Osteocyte (in vitro differentiated cells): Measurements from ENCODE around the gene CLEC9A. TPM values are rescaled to one million over a fixed set of nuclear protein-coding genes. Genes with fewer than 3 reads are reported as not detected.

Source experiments
- DNase-seq: peaks from one replicate; pipeline ENCODE4 v3.0.0; 2021; ENCODE audit warnings: mixed read lengths; ENCODE audit not compliant: unreplicated experiment; ENCODE audit errors: extremely low spot score
- H3K27ac Mint-ChIP-seq: one replicate; pipeline ENCODE4 v1.8.0; 2021; ENCODE audit warnings: mild to moderate bottlenecking, mixed read lengths; ENCODE audit not compliant: unreplicated experiment
- H3K27me3 Mint-ChIP-seq: one replicate; pipeline ENCODE4 v1.8.0; 2021; ENCODE audit warnings: mixed read lengths; ENCODE audit not compliant: unreplicated experiment
- H3K36me3 Mint-ChIP-seq: one replicate; pipeline ENCODE4 v1.8.0; 2021; ENCODE audit warnings: mixed read lengths; ENCODE audit not compliant: unreplicated experiment
- H3K4me1 Mint-ChIP-seq: one replicate; pipeline ENCODE4 v1.8.0; 2021; ENCODE audit warnings: mixed read lengths; ENCODE audit not compliant: unreplicated experiment
- H3K4me3 Mint-ChIP-seq: one replicate; pipeline ENCODE4 v1.8.0; 2021; ENCODE audit warnings: mild to moderate bottlenecking, moderate library complexity, mixed read lengths; ENCODE audit not compliant: unreplicated experiment
- H3K9me3 Mint-ChIP-seq: one replicate; pipeline ENCODE4 v1.8.0; 2021; ENCODE audit warnings: mixed read lengths; ENCODE audit not compliant: unreplicated experiment
- CTCF ChIP-seq: fragments of 200-600 bp; sonication (generic); IDR thresholded peaks from 2 replicates; pipeline ENCODE4 v1.5.0; 2021; ENCODE audit warnings: antibody characterized with exemption, mild to moderate bottlenecking, moderate library complexity
- total RNA-seq: library from RNA; stranded (reverse); gene quantifications from 2 replicates; pipeline ENCODE4 v1.2.1, GENCODE V29; 2021

The CLEC9A gene
- total RNA-seq, 1 donor from 2014 or later, result not detected

- no peak overlapping the region for H3K27ac Mint-ChIP-seq
- H3K4me1 Mint-ChIP-seq, result no peaks in the 10 kb centered on the region
- H3K36me3 Mint-ChIP-seq, result no peaks in the 10 kb centered on the region
- H3K4me3 Mint-ChIP-seq, result no peak overlapping the region
- DNase-seq, result no peak
- H3K9me3 Mint-ChIP-seq, result peaks cover 8% of the 10 kb centered on the region
- no peak for TF ChIP-seq CTCF
- peaks cover 4% of the 10 kb centered on the region for H3K27me3 Mint-ChIP-seq
Observed at GRCh38 chr12:10082117-10082874, 51.8 kb downstream of the CLEC9A start.

- Mint-ChIP-seq H3K36me3 (no peaks in the 10 kb centered on the region), H3K27ac (no peak overlapping the region), H3K4me1 (no peaks in the 10 kb centered on the region), H3K9me3 (peaks cover 8% of the 10 kb centered on the region), H3K4me3 (no peak overlapping the region), H3K27me3 (no peaks in the 10 kb centered on the region)
- no peak for DNase-seq
- TF ChIP-seq CTCF, result no peak
Observed at GRCh38 chr12:10084733-10085132, 54.3 kb downstream of the CLEC9A start.

- no peak for TF ChIP-seq CTCF
- Mint-ChIP-seq H3K27me3 (peaks cover 6% of the 10 kb centered on the region), H3K4me3 (no peak overlapping the region), H3K4me1 (no peaks in the 10 kb centered on the region), H3K36me3 (no peaks in the 10 kb centered on the region), H3K9me3 (peaks cover 8% of the 10 kb centered on the region), H3K27ac (no peak overlapping the region)
- DNase-seq, result no peak
Observed at GRCh38 chr12:10086387-10086786, 55.9 kb downstream of the CLEC9A start.

GRCh38 chr12:10088031-10088430, 57.5 kb downstream of the CLEC9A start:
- no peaks in the 10 kb centered on the region for H3K36me3 Mint-ChIP-seq
- peaks cover 6% of the 10 kb centered on the region for H3K27me3 Mint-ChIP-seq
- peaks cover 4% of the 10 kb centered on the region for H3K4me1 Mint-ChIP-seq
- no peak overlapping the region for H3K4me3 Mint-ChIP-seq
- TF ChIP-seq CTCF, result no peak
- H3K9me3 Mint-ChIP-seq, result peaks cover 8% of the 10 kb centered on the region
- H3K27ac Mint-ChIP-seq, result no peak overlapping the region
- no peak for DNase-seq

- peaks cover 2% of the 10 kb centered on the region for H3K9me3 Mint-ChIP-seq
- TF ChIP-seq CTCF, result no peak
- peaks cover 6% of the 10 kb centered on the region for H3K27me3 Mint-ChIP-seq
- no peaks in the 10 kb centered on the region for H3K36me3 Mint-ChIP-seq
- no peak overlapping the region for H3K27ac Mint-ChIP-seq
- no peak for DNase-seq
- no peak overlapping the region for H3K4me3 Mint-ChIP-seq
- H3K4me1 Mint-ChIP-seq, result peaks cover 5% of the 10 kb centered on the region
Observed at GRCh38 chr12:10088955-10089900, 58.7 kb downstream of the CLEC9A start.
